ENCODE measurements around the gene VKORC1.

Gene VKORC1

DNA sequence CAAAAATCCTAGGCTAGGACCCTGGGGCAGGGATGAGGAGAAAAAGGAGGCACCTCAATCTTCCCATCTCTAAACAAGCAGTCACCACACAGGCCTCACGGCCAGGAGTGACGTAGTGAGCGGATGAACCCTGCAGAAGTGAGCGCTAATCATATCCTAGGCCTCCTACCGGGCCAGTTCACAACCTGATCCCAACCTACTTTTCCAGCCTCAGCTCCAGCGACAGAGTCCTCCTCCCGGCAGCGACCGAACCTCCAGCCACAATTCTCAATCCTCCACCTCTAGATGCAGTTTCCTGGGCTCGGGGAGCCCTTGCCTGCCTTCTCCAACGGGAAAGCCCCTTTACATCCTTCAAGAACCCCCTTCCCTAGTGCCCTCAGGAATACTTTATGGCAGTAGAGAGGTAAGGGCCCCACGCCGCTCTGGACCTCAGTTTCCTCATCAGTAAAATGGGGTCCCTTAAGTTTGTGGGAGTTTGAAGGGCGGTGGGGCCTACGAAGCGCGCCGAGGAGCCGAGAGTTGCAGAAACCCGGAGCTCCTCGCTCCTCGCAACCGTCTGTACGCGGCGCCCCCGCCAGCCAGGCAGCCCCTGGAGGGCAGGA lies 22.0 kb downstream of the VKORC1 start:
- Histone ChIP-seq H3K4me3 (peak overlapping the region; percentile 77 to 96 (median 84)), H3K9me3 (replicated peaks in 1 of 11) (no peaks in the 10 kb centered on the region), H3K9ac (peak overlapping the region; percentile 92 to 98 (median 95)), H3K4me1 (peaks cover 29 to 34% (median 30%) of the 10 kb centered on the region in 10 experiments), H4K20me1 (peaks cover 9 to 76% (median 43%) of the 10 kb centered on the region in 11 experiments; a peak in 21 of 22 replicates), H3K36me3 (peaks cover 17 to 34% (median 22%) of the 10 kb centered on the region in 11 experiments), H3K27me3 (no peaks in the 10 kb centered on the region), H3K27ac (peak overlapping the region; percentile 91 to 98 (median 95)), H3K4me2 (peak overlapping the region; percentile 89 to 98 (median 93))
- no peak for TF ChIP-seq Cebpa-rat (IDR thresholded peaks at IDR 0.05)

DNA sequence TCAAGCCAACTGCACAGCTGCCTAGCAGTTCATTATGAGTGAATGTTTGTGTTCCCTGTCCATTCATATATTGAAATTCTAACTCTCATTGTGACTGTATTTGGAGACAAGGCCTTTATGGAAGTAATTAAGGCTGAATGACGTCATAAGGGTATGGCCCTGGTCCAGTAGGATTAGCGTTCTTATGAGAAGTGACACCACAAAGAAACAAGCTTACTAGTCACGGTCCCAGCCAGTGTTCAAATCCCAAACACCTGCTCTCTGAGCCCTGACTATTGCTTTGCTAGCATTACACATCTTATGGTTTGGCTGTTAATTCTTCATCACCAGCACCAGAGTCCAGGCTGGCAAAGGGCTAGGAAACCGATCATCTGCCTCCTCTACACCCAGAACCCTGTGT lies 22.7 kb downstream of the VKORC1 start:
- Histone ChIP-seq H4K20me1 (peaks cover 4 to 76% (median 43%) of the 10 kb centered on the region in 11 experiments; a peak in 17 of 22 replicates), H3K4me1 (peaks cover 29 to 34% (median 31%) of the 10 kb centered on the region in 10 experiments), H3K4me2 (peak overlapping the region; percentile 89 to 98 (median 93)), H3K27ac (peak overlapping the region; percentile 91 to 98 (median 95)), H3K9ac (peak overlapping the region; percentile 92 to 98 (median 95)), H3K36me3 (peaks cover 9 to 34% (median 16%) of the 10 kb centered on the region in 11 experiments), H3K27me3 (no peaks in the 10 kb centered on the region), H3K4me3 (peak overlapping the region; percentile 77 to 96 (median 84)), H3K9me3 (replicated peaks in 1 of 11) (no peaks in the 10 kb centered on the region)
- no peak for TF ChIP-seq Cebpa-rat (IDR thresholded peaks at IDR 0.05)

- Histone ChIP-seq H3K9ac (no peak overlapping the region), H3K27ac (no peak overlapping the region), H3K27me3 (no peaks in the 10 kb centered on the region), H3K9me3 (replicated peaks in 1 of 11) (no peaks in the 10 kb centered on the region), H4K20me1 (peaks cover 0 to 97% (median 63%) of the 10 kb centered on the region in 11 experiments; a peak in 17 of 22 replicates), H3K4me2 (no peak overlapping the region), H3K4me3 (no peak overlapping the region), H3K4me1 (peaks cover 26 to 45% (median 38%) of the 10 kb centered on the region in 10 experiments), H3K36me3 (peaks cover 17 to 52% (median 35%) of the 10 kb centered on the region in 11 experiments)
- TF ChIP-seq Cebpa-rat (IDR thresholded peaks at IDR 0.05): no peak
Observed at GRCh38 chr16:31067342-31067741, 27.3 kb downstream of the VKORC1 start.

DNA sequence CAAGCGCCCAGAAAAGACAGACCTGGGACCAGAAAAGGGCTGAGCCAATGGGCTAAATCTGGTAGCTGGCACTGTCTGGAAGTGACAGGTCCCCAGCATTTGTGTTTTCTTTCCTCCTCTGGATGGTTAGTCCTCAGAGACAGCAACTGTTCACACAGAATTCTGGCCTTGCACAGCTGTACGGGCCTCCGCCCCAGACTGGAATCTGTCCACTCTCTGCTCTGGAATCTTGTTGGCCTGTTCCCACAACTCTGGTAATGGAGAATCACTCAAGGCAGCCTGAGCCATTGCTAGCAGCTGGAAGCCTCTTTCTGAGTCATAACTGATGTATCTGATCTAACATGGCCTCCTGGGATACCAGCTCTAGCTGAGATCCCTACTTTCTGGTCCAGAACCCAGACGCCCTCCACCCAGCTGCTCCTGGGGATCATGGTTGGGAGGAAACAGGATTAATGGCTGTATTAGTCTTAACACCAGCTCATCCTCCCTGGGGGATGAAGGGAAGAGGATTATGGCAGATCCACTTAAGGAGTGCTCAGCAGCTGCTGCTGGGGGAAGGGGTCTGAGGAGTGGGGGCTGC lies 29.6 kb downstream of the VKORC1 start:
- Histone ChIP-seq H3K4me2 (peak overlapping the region in 10 of 11 experiments; percentile 4 to 70 (median 60); a peak in 18 of 22 replicates), H3K4me1 (peaks cover 14 to 30% (median 25%) of the 10 kb centered on the region in 10 experiments; a peak in 19 of 20 replicates), H3K9ac (peak overlapping the region in 8 of 11 experiments; percentile 8 to 47 (median 29); a peak in 9 of 22 replicates), H4K20me1 (peaks cover 0 to 97% (median 77%) of the 10 kb centered on the region in 11 experiments; a peak in 17 of 22 replicates), H3K27ac (peak overlapping the region in 7 of 11 experiments; percentile 9 to 57 (median 38); a peak in 12 of 22 replicates), H3K9me3 (replicated peaks in 1 of 11) (no peaks in the 10 kb centered on the region), H3K27me3 (no peaks in the 10 kb centered on the region), H3K36me3 (peaks cover 40 to 72% (median 59%) of the 10 kb centered on the region in 11 experiments), H3K4me3 (no peak overlapping the region)
- no peak for TF ChIP-seq Cebpa-rat (IDR thresholded peaks at IDR 0.05)

GRCh38 chr16:31063843-31064611 lies 30.6 kb downstream of the VKORC1 start:
- H3K9ac ChIP-seq: peak overlapping the region in 8 of 11 experiments; percentile 8 to 47 (median 29); a peak in 6 of 22 replicates
- TF ChIP-seq Cebpa-rat (IDR thresholded peaks at IDR 0.05): no peak

DNA sequence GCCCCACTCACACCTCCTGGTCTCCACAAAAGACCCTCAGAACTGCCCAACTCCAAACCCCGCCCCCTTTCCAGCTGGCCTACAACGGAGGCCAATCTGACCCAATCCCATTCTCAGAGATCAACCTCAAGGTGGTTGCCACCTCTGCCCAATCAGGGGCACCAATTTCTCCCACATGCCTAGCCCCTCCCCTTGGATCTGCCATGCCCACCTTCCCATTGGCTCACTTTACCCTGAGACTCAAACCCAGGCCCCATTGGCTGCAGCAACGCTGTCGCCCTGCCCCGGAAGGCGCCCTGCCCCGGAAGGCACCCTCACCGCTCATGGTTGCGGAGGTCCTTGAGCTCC lies 31.1 kb downstream of the VKORC1 start:
- Histone ChIP-seq H4K20me1 (peaks cover 0 to 82% (median 67%) of the 10 kb centered on the region in 11 experiments; a peak in 17 of 22 replicates), H3K4me3 (no peak overlapping the region), H3K4me1 (peaks cover 14 to 30% (median 25%) of the 10 kb centered on the region in 10 experiments; a peak in 19 of 20 replicates), H3K9ac (no peak overlapping the region), H3K9me3 (replicated peaks in 1 of 11) (no peaks in the 10 kb centered on the region), H3K27ac (no peak overlapping the region; a peak in 1 of 22 replicates), H3K27me3 (no peaks in the 10 kb centered on the region), H3K4me2 (no peak overlapping the region), H3K36me3 (peaks cover 40 to 87% (median 73%) of the 10 kb centered on the region in 11 experiments)
- TF ChIP-seq Cebpa-rat (IDR thresholded peaks at IDR 0.05): no peak

More at GRCh38 chr16:31063843-31064611, 30.6 kb downstream of the VKORC1 start:
- Histone ChIP-seq H3K4me2 (peak overlapping the region in 9 of 11 experiments; percentile 43 to 70 (median 61); a peak in 17 of 22 replicates), H4K20me1 (peaks cover 0 to 87% (median 72%) of the 10 kb centered on the region in 11 experiments; a peak in 17 of 22 replicates), H3K27ac (peak overlapping the region in 6 of 11 experiments; percentile 9 to 57 (median 38); a peak in 7 of 22 replicates), H3K4me1 (peaks cover 14 to 30% (median 25%) of the 10 kb centered on the region in 10 experiments; a peak in 19 of 20 replicates), H3K27me3 (no peaks in the 10 kb centered on the region), H3K9me3 (replicated peaks in 1 of 11) (no peaks in the 10 kb centered on the region), H3K4me3 (no peak overlapping the region), H3K36me3 (peaks cover 40 to 81% (median 68%) of the 10 kb centered on the region in 11 experiments)

DNA sequence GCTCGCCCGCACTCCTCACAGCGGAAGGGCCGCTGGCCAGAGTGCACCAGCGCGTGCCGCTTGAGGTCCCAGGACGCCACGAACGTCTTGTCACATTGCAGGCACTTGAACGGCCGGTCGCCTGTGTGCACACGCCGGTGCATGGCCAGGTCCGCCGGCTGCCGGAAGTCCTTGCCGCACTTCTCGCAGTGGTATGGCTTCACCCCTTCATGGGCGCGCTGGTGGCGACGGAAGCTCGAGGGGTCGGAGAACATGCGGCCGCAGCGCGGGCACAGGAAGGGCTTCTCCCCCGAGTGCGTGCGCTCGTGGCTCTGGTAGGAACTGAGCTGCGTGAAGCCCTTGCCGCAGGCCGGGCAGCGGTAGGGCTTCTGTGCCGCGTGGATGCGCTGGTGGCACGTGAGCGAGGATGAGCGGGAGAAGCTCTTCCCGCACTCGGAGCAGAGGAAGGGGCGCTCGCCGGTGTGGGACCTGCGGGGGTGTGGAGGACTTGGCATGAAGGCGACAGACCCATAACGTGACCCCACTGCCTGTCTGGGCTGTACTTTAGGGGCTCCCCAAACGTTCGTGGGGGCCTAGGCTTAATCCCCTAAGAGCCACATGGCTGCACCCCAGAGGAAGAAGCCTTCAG lies 32.7 kb downstream of the VKORC1 start:
- H3K4me1 ChIP-seq: peaks cover 14 to 30% (median 25%) of the 10 kb centered on the region in 10 experiments; a peak in 19 of 20 replicates
- no peak overlapping the region for H3K27ac ChIP-seq
- no peaks in the 10 kb centered on the region for H3K9me3 ChIP-seq (replicated peaks in 1 of 11)
- no peak overlapping the region for H3K4me3 ChIP-seq
- H3K4me2 ChIP-seq: no peak overlapping the region
- no peak overlapping the region for H3K9ac ChIP-seq
- H3K27me3 ChIP-seq: no peaks in the 10 kb centered on the region
- no peak for TF ChIP-seq Cebpa-rat (IDR thresholded peaks at IDR 0.05)
- peaks cover 0 to 67% (median 54%) of the 10 kb centered on the region in 11 experiments; a peak in 16 of 22 replicates for H4K20me1 ChIP-seq
- H3K36me3 ChIP-seq: peaks cover 46 to 90% (median 81%) of the 10 kb centered on the region in 11 experiments

DNA sequence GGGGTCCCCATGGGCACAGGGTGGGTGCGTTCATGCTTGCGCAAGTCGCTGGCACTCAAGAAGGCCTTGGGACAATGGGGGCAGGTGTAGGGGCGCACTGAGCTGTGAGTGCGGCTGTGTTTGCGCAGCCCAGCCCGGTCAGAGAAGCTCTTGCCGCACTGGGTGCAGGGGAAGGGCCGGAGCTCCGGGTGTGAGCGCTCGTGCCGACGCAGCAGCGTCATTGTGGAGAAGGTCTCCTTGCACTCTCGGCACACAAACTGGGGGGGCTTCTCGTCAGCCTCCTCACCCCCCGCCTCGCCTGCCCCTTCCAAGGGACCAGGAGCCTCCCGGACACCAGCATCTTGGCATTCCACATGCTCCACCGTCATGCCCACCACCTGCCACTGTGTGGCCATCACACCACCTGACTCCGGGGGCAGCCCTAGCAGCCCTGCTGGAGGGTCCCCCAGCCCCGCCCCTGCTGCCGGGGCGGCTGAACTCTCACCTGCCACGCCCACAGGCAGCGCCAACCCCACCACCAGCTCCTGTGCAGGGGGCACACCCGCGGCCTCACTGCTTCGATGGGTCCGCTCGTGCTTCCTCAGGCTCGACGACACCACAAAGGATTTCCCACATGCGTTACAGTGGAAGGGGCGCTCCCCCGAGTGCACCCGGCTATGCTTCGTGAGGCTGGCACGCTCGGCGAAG lies 33.3 kb downstream of the VKORC1 start:
- no peak overlapping the region for H3K9ac ChIP-seq
- TF ChIP-seq Cebpa-rat (IDR thresholded peaks at IDR 0.05): no peak
- H4K20me1 ChIP-seq: peaks cover 0 to 60% (median 47%) of the 10 kb centered on the region in 11 experiments; a peak in 16 of 22 replicates
- no peak overlapping the region for H3K27ac ChIP-seq
- peaks cover 46 to 90% (median 75%) of the 10 kb centered on the region in 11 experiments for H3K36me3 ChIP-seq
- no peak overlapping the region for H3K4me3 ChIP-seq
- H3K9me3 ChIP-seq (replicated peaks in 1 of 11): no peaks in the 10 kb centered on the region
- peaks cover 13 to 27% (median 22%) of the 10 kb centered on the region in 10 experiments; a peak in 19 of 20 replicates for H3K4me1 ChIP-seq
- H3K4me2 ChIP-seq: no peak overlapping the region
- H3K27me3 ChIP-seq: no peaks in the 10 kb centered on the region
